AG09319 (cell line): ENCODE measurements around the gene ARHGAP33.

ENCODE experiments used
- DNase-seq: peaks from one replicate; pipeline ENCODE4 v3.0.0-alpha.2; 2010; ENCODE audit warnings: low read depth; ENCODE audit errors: extremely low read depth
- TF ChIP-seq, protein P1 (sequence below): IDR thresholded peaks from 2 replicates; pipeline ENCODE4 v1.5.1; 2011; ENCODE audit warnings: low read depth, mild to moderate bottlenecking, inconsistent platforms, low read length, moderate library complexity

ARHGAP33 gene

DNA sequence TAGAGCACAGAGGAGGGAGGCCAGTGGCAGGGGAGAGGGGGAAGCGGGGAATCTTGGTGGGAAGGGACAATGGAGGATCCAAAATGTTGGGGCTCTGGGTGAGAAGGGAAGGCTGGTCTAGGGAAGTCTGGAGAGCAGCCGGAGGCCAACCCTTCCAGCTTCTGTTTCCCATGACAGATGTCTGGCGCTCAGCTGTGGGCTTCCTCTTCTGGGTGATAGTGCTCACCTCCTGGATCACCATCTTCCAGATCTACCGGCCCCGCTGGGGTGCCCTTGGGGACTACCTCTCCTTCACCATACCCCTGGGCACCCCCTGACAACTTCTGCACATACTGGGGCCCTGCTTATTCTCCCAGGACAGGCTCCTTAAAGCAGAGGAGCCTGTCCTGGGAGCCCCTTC is 28.8 kb upstream of the ARHGAP33 start:
- no peak for DNase-seq
- TF ChIP-seq, protein P1, sequence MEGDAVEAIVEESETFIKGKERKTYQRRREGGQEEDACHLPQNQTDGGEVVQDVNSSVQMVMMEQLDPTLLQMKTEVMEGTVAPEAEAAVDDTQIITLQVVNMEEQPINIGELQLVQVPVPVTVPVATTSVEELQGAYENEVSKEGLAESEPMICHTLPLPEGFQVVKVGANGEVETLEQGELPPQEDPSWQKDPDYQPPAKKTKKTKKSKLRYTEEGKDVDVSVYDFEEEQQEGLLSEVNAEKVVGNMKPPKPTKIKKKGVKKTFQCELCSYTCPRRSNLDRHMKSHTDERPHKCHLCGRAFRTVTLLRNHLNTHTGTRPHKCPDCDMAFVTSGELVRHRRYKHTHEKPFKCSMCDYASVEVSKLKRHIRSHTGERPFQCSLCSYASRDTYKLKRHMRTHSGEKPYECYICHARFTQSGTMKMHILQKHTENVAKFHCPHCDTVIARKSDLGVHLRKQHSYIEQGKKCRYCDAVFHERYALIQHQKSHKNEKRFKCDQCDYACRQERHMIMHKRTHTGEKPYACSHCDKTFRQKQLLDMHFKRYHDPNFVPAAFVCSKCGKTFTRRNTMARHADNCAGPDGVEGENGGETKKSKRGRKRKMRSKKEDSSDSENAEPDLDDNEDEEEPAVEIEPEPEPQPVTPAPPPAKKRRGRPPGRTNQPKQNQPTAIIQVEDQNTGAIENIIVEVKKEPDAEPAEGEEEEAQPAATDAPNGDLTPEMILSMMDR: no peak

DNA sequence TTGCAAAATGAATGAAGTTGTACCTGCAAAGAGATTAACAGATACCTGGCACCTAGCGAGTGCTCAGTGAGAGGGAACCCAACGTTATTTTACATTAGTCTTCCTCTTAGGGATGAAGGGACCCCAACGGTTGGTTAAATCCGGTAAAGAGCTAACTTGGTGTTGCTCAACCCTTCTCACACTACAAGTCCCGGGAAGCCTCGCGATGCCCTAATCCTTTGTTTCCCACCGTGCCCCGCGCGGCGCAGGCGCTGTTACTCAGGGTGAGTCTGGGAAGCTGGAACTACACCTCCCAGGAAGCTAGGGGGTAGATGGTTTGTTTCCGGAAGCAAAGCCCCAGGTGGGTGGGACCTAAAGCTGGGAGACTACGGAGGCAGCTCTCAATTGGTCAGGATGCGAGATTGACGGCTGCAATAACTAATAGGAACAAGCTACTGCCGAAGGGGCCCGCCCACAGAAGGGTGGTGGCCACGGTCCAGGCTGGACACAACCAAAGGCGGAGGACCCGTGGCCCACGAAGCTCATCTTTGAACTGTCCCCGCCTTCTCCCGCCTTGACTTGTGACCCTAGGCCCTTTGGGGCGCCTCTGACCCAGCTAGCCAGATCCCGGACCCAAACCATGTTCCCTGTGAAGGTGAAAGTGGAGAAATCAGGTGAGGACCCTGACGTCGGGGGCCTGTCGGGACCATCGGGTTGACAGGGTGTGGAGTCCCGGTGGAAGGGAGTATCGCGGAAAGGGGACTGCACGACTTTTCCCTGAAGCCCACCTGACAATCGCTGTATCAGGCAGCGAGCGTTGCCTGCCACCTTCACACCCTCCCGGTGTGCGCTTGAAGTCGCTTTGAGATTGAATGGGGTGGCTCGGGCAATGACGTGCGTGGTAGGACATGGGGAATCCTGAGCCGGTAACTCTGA is 27.0 kb upstream of the ARHGAP33 start, which contains the start of gene LIN37:
TSS of gene LIN37 (plus strand) at position 471 of the 915 bp plus-strand sequence. CDS start at position 620, 149 bp downstream.
- DNase-seq: peak; percentile 99
- TF ChIP-seq, protein P1: no peak

DNA sequence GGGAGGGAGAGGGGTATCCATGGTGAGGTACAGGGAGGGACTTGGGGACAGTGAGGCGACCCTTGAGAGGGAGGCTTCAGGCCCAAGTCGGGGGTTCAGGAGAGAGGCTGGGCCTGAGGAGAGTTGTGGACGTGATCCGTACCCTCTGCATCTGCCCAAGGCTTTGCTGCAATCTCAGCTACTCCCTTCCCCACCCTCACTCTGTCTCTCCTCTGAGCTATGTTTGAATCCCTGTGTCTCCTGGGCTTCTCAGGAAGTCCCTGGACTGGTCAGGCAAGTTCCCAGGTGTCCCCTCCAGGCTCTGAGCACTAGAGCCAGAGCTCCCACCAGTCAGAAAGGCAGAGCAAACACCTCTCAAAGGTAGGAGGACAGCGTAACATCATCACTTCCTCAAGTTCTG is 25.2 kb upstream of the ARHGAP33 start:
- TF ChIP-seq, protein P1: no peak
- DNase-seq: no peak

DNA sequence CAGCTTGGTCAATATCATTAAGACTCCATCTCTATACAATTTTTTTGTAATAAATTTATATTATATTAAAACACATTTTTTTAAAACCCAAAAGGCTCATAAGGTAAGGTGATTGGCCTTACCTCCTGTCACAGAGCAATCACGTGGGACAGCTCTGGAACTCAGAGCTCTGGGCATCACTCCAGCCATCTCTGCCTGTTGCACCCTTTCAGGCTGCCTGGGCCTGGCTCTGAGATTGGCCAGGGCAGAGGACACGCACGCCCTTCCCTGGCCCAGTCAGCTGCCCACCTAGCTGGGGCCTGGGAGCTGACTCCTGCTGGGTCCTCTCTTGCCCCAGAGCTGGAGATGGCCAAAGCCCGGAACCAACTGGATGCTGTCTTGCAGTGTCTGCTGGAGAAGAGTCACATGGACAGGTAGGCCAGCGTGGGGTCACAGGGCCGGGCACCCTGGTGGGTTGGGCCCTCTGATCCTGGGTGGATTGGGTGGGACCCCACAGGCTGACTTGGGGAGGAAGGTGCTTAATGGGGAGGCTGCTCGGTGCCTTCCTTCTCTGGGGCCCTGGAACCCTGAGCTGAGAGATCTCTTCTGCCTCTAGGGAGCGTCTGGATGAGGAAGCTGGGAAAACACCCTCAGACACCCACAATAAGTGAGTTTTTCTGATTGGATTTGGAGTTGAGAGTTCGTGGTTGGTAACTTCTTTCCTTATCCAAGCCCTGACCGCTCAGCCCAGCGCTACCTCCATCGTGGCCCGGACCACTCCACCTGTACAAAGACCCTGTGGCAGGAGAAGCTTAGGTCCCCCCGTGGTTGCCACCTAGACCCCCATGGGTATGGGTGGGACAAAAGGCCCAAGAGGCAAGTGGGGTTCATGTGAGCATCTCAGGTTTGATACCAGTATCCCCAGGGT is 23.3 kb upstream of the ARHGAP33 start:
- TF ChIP-seq, protein P1: no peak
- DNase-seq: no peak

DNA sequence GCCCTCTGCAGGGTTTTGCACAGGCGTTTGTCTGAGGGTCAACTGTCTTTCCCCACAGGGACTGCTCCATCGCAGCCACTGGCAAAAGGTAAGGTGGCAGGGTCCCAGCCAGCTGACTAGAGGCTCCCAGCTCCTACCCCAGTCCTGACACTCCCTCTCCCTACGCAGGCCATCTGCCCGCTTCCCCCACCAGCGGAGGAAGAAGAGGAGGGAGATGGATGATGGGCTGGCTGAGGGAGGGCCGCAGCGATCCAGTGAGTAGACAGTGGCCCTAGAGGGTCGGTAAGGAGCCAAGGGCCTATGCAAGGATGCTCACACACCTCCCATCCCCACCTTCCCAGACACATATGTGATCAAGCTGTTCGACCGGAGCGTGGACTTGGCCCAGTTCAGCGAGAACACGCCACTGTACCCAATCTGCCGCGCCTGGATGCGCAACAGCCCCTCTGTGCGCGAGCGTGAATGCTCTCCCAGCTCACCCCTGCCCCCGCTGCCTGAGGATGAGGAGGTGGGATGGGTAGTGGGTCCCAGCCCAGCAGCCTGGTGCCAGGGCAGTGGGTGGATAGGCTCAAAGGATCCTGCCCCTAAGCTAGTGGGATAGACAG is 22.5 kb upstream of the ARHGAP33 start:
- no peak for DNase-seq
- TF ChIP-seq, protein P1: no peak

DNA sequence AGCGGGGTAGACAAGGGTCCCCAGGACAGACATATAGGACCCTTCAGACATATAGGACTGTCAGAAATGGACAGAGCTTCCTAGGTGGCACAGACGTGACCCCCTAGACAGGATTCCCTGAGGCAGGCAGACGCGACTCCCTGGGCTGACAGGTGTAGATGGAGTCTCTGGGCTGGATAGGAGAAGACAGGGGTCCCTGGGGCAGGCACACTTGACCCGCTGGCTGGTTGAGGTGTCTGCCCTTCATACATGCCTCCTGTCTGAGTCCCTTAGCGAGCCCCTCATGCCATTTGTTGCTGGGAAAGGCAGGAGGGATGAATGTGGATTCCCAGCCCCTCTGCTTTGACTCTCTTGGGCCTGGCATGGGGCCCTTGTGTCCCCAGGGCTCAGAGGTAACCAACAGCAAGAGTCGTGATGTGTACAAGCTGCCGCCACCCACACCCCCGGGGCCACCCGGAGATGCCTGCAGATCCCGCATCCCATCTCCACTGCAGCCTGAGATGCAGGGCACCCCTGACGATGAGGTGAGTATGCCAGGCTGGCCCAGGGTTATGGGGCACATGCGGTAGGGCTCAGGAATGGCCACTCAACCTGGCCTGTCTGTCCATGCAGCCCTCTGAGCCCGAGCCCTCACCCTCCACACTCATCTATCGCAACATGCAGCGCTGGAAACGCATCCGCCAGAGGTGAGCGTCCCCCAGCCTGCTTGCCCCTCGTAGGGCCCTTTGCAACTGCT is 21.6 kb upstream of the ARHGAP33 start:
- TF ChIP-seq, protein P1: no peak
- no peak for DNase-seq
